HEK293 (cell line): ENCODE measurements around the gene RAD23B.

ENCODE experiments used
- BCL11B ChIP-seq: fragments of 450-650 bp; formaldehyde crosslinking; IDR thresholded peaks from 2 replicates; pipeline ENCODE4 v1.5.1; 2016; ENCODE audit warnings: low read depth, missing biosample characterization, missing genetic modification characterization
- GLI4 ChIP-seq: fragments of 450-650 bp; formaldehyde crosslinking; IDR thresholded peaks from 2 replicates; pipeline ENCODE4 v1.5.1; 2016; ENCODE audit warnings: missing biosample characterization, missing genetic modification characterization
- HOXD13 ChIP-seq: sonication (generic); formaldehyde crosslinking; IDR thresholded peaks from 2 replicates; pipeline ENCODE4 v1.8.0; 2022; ENCODE audit warnings: missing genetic modification reagents, borderline replicate concordance
- KLF9 ChIP-seq: fragments of 450-650 bp; formaldehyde crosslinking; IDR thresholded peaks from 2 replicates; pipeline ENCODE4 v1.5.1; 2016; ENCODE audit warnings: missing biosample characterization, missing genetic modification characterization, low read depth
- SCRT2 ChIP-seq: fragments of 450-650 bp; formaldehyde crosslinking; IDR thresholded peaks from 2 replicates; pipeline ENCODE4 v1.5.1; 2016; ENCODE audit warnings: missing biosample characterization, missing genetic modification characterization
- TCF7L2 ChIP-seq: IDR thresholded peaks from 2 replicates; pipeline ENCODE4 v1.6.1; 2011; ENCODE audit warnings: low read depth, mild to moderate bottlenecking, inconsistent platforms, low read length, moderate library complexity, borderline replicate concordance
- WT1 ChIP-seq: fragments of 450-650 bp; formaldehyde crosslinking; IDR thresholded peaks from 2 replicates; pipeline ENCODE4 v1.5.1; 2016; ENCODE audit warnings: missing biosample characterization, missing genetic modification characterization
- ZBTB1 ChIP-seq: fragments of 450-650 bp; formaldehyde crosslinking; IDR thresholded peaks from 2 replicates; pipeline ENCODE4 v1.5.1; 2016; ENCODE audit warnings: missing biosample characterization, missing genetic modification characterization
- ZFHX2 ChIP-seq: fragments of 450-650 bp; formaldehyde crosslinking; conservative IDR thresholded peaks from 2 replicates; pipeline ENCODE4 v1.5.1; 2016; ENCODE audit warnings: missing biosample characterization, missing genetic modification characterization
- ZFP3 ChIP-seq: fragments of 450-650 bp; formaldehyde crosslinking; IDR thresholded peaks from 2 replicates; pipeline ENCODE4 v1.5.1; 2016; ENCODE audit warnings: low read depth, missing biosample characterization, missing genetic modification characterization
- ZFP41 ChIP-seq: fragments of 450-650 bp; formaldehyde crosslinking; IDR thresholded peaks from 2 replicates; pipeline ENCODE4 v1.5.1; 2016; ENCODE audit warnings: missing biosample characterization, missing genetic modification characterization, borderline replicate concordance
- ZNF112 ChIP-seq: fragments of 450-650 bp; formaldehyde crosslinking; IDR thresholded peaks from 2 replicates; pipeline ENCODE4 v1.5.0; 2017; ENCODE audit warnings: missing biosample characterization, missing genetic modification characterization
- ZNF114 ChIP-seq: fragments of 450-650 bp; formaldehyde crosslinking; IDR thresholded peaks from 2 replicates; pipeline ENCODE4 v1.5.0; 2017; ENCODE audit warnings: missing biosample characterization, missing genetic modification characterization
- ZNF175 ChIP-seq: fragments of 450-650 bp; formaldehyde crosslinking; IDR thresholded peaks from 2 replicates; pipeline ENCODE4 v1.5.1; 2016; ENCODE audit warnings: missing biosample characterization, missing genetic modification characterization
- ZNF202 ChIP-seq: fragments of 450-650 bp; formaldehyde crosslinking; IDR thresholded peaks from 2 replicates; pipeline ENCODE4 v1.5.1; 2016; ENCODE audit warnings: missing biosample characterization, missing genetic modification characterization, borderline replicate concordance
- ZNF214 ChIP-seq: fragments of 450-650 bp; formaldehyde crosslinking; IDR thresholded peaks from 2 replicates; pipeline ENCODE4 v1.5.1; 2017; ENCODE audit warnings: missing biosample characterization, mild to moderate bottlenecking, missing genetic modification characterization, borderline replicate concordance
- ZNF239 ChIP-seq: fragments of 450-650 bp; formaldehyde crosslinking; IDR thresholded peaks from 2 replicates; pipeline ENCODE4 v1.5.1; 2016; ENCODE audit warnings: missing biosample characterization, missing genetic modification characterization
- ZNF324 ChIP-seq: fragments of 450-650 bp; formaldehyde crosslinking; IDR thresholded peaks from 2 replicates; pipeline ENCODE4 v1.5.1; 2016; ENCODE audit warnings: missing biosample characterization, missing genetic modification characterization
- ZNF433 ChIP-seq: fragments of 450-650 bp; formaldehyde crosslinking; IDR thresholded peaks from 2 replicates; pipeline ENCODE4 v1.5.1; 2016; ENCODE audit warnings: missing biosample characterization, missing genetic modification characterization, low read depth
- ZNF510 ChIP-seq: fragments of 450-650 bp; formaldehyde crosslinking; IDR thresholded peaks from 2 replicates; pipeline ENCODE4 v1.5.1; 2018; ENCODE audit warnings: mild to moderate bottlenecking, missing genetic modification characterization, missing biosample characterization; ENCODE audit not compliant: insufficient replicate concordance
- ZNF629 ChIP-seq: fragments of 450-650 bp; formaldehyde crosslinking; IDR thresholded peaks from 2 replicates; pipeline ENCODE4 v1.5.1; 2017; ENCODE audit warnings: missing biosample characterization, missing genetic modification characterization
- ZNF707 ChIP-seq: fragments of 450-650 bp; formaldehyde crosslinking; IDR thresholded peaks from 2 replicates; pipeline ENCODE4 v1.5.1; 2016; ENCODE audit warnings: missing biosample characterization, missing genetic modification characterization
- ZNF76 ChIP-seq: fragments of 450-650 bp; formaldehyde crosslinking; IDR thresholded peaks from 2 replicates; pipeline ENCODE4; 2016; ENCODE audit warnings: low read depth, missing biosample characterization, missing genetic modification characterization, borderline replicate concordance
- TF ChIP-seq, protein P1 (sequence below): fragments of 450-650 bp; formaldehyde crosslinking; IDR thresholded peaks from 2 replicates; pipeline ENCODE4 v1.5.1; 2016; ENCODE audit warnings: missing biosample characterization, missing genetic modification characterization
- TF ChIP-seq, protein P2 (sequence below): sonication (generic); formaldehyde crosslinking; IDR thresholded peaks from 2 replicates; pipeline ENCODE4 v1.8.1; 2022; ENCODE audit warnings: mild to moderate bottlenecking, moderate library complexity, missing genetic modification reagents
- TF ChIP-seq, protein P3 (sequence below): fragments of 450-650 bp; formaldehyde crosslinking; IDR thresholded peaks from 2 replicates; pipeline ENCODE4 v1.5.1; 2016; ENCODE audit warnings: missing biosample characterization, missing genetic modification characterization
- TF ChIP-seq, protein P4 (sequence below): fragments of 450-650 bp; formaldehyde crosslinking; IDR thresholded peaks from 2 replicates; pipeline ENCODE4 v1.5.1; 2016; ENCODE audit warnings: missing biosample characterization, missing genetic modification characterization
- TF ChIP-seq, protein P5 (sequence below): fragments of 450-650 bp; formaldehyde crosslinking; IDR thresholded peaks from 2 replicates; pipeline ENCODE4 v1.5.1; 2017; ENCODE audit warnings: missing biosample characterization, missing genetic modification characterization
- TF ChIP-seq, protein P6 (sequence below): fragments of 450-650 bp; formaldehyde crosslinking; IDR thresholded peaks from 2 replicates; pipeline ENCODE4 v1.5.1; 2016; ENCODE audit warnings: missing biosample characterization, missing genetic modification characterization, low read depth
- TF ChIP-seq, protein P7 (sequence below): fragments of 450-650 bp; formaldehyde crosslinking; IDR thresholded peaks from 2 replicates; pipeline ENCODE4 v1.5.1; 2016; ENCODE audit warnings: missing biosample characterization, missing genetic modification characterization

The RAD23B gene

DNA sequence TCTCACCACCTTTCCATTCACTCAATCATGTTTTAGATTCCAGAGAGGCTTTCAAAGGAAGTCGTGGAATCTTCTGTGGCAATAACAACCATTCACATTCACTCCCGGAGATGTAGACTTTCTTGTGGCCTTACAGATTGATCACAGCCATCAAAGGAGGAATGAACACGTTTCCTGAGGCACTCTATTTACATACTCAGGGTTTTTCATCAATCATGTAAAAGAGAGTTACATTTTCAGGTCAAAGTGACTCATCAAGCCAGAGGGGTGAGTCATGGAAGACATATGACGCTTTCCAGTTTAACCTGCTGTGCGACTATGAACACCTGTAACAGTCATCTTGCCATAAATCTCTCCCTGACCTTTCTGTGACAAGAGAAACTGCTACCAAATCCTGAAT, 39.3 kb upstream of the RAD23B start (continued):
- no peak for TF ChIP-seq ZNF112 (tag by site-specific recombination)
- no peak for TF ChIP-seq ZNF175 (tag by site-specific recombination)
- TF ChIP-seq, protein P1, sequence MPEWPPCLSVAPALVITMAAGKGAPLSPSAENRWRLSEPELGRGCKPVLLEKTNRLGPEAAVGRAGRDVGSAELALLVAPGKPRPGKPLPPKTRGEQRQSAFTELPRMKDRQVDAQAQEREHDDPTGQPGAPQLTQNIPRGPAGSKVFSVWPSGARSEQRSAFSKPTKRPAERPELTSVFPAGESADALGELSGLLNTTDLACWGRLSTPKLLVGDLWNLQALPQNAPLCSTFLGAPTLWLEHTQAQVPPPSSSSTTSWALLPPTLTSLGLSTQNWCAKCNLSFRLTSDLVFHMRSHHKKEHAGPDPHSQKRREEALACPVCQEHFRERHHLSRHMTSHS (tag by site-specific recombination): no peak
- no peak for TF ChIP-seq GLI4
- no peak for TF ChIP-seq ZNF510
- TF ChIP-seq, protein P2, sequence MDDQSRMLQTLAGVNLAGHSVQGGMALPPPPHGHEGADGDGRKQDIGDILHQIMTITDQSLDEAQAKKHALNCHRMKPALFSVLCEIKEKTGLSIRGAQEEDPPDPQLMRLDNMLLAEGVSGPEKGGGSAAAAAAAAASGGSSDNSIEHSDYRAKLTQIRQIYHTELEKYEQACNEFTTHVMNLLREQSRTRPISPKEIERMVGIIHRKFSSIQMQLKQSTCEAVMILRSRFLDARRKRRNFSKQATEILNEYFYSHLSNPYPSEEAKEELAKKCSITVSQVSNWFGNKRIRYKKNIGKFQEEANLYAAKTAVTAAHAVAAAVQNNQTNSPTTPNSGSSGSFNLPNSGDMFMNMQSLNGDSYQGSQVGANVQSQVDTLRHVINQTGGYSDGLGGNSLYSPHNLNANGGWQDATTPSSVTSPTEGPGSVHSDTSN: no peak
- TF ChIP-seq SCRT2 (tag by site-specific recombination): peak; percentile 92
- no peak for TF ChIP-seq KLF9
- TF ChIP-seq ZNF114: no peak
- no peak for TF ChIP-seq BCL11B (tag by site-specific recombination)
- no peak for TF ChIP-seq ZNF76 (tag by site-specific recombination)
- TF ChIP-seq, protein P3, sequence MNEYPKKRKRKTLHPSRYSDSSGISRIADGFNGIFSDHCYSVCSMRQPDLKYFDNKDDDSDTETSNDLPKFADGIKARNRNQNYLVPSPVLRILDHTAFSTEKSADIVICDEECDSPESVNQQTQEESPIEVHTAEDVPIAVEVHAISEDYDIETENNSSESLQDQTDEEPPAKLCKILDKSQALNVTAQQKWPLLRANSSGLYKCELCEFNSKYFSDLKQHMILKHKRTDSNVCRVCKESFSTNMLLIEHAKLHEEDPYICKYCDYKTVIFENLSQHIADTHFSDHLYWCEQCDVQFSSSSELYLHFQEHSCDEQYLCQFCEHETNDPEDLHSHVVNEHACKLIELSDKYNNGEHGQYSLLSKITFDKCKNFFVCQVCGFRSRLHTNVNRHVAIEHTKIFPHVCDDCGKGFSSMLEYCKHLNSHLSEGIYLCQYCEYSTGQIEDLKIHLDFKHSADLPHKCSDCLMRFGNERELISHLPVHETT (tag by site-specific recombination): peak; percentile 50; the same call in 1 of the 2 replicates
- TF ChIP-seq WT1 (tag by site-specific recombination): no peak
- TF ChIP-seq, protein P4, sequence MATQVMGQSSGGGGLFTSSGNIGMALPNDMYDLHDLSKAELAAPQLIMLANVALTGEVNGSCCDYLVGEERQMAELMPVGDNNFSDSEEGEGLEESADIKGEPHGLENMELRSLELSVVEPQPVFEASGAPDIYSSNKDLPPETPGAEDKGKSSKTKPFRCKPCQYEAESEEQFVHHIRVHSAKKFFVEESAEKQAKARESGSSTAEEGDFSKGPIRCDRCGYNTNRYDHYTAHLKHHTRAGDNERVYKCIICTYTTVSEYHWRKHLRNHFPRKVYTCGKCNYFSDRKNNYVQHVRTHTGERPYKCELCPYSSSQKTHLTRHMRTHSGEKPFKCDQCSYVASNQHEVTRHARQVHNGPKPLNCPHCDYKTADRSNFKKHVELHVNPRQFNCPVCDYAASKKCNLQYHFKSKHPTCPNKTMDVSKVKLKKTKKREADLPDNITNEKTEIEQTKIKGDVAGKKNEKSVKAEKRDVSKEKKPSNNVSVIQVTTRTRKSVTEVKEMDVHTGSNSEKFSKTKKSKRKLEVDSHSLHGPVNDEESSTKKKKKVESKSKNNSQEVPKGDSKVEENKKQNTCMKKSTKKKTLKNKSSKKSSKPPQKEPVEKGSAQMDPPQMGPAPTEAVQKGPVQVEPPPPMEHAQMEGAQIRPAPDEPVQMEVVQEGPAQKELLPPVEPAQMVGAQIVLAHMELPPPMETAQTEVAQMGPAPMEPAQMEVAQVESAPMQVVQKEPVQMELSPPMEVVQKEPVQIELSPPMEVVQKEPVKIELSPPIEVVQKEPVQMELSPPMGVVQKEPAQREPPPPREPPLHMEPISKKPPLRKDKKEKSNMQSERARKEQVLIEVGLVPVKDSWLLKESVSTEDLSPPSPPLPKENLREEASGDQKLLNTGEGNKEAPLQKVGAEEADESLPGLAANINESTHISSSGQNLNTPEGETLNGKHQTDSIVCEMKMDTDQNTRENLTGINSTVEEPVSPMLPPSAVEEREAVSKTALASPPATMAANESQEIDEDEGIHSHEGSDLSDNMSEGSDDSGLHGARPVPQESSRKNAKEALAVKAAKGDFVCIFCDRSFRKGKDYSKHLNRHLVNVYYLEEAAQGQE (tag by site-specific recombination): no peak
- TF ChIP-seq ZNF239 (tag by site-specific recombination): no peak
- TF ChIP-seq, protein P5, sequence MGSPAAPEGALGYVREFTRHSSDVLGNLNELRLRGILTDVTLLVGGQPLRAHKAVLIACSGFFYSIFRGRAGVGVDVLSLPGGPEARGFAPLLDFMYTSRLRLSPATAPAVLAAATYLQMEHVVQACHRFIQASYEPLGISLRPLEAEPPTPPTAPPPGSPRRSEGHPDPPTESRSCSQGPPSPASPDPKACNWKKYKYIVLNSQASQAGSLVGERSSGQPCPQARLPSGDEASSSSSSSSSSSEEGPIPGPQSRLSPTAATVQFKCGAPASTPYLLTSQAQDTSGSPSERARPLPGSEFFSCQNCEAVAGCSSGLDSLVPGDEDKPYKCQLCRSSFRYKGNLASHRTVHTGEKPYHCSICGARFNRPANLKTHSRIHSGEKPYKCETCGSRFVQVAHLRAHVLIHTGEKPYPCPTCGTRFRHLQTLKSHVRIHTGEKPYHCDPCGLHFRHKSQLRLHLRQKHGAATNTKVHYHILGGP (tag by site-specific recombination): no peak
- TF ChIP-seq ZFP41 (tag by site-specific recombination): no peak
- no peak for TF ChIP-seq ZFHX2 (tag by site-specific recombination)
- no peak for TF ChIP-seq ZNF202 (tag by site-specific recombination)
- TF ChIP-seq ZNF324: no peak
- TF ChIP-seq ZBTB1 (tag by site-specific recombination): no peak
- TF ChIP-seq HOXD13 (CRISPR knock-in tag): no peak
- no peak for TF ChIP-seq ZNF433
- TF ChIP-seq ZNF214: no peak
- TF ChIP-seq TCF7L2: no peak
- TF ChIP-seq ZNF707 (tag by site-specific recombination): no peak
- peak; percentile 80 for TF ChIP-seq ZNF629 (tag by site-specific recombination)
- TF ChIP-seq, protein P6, sequence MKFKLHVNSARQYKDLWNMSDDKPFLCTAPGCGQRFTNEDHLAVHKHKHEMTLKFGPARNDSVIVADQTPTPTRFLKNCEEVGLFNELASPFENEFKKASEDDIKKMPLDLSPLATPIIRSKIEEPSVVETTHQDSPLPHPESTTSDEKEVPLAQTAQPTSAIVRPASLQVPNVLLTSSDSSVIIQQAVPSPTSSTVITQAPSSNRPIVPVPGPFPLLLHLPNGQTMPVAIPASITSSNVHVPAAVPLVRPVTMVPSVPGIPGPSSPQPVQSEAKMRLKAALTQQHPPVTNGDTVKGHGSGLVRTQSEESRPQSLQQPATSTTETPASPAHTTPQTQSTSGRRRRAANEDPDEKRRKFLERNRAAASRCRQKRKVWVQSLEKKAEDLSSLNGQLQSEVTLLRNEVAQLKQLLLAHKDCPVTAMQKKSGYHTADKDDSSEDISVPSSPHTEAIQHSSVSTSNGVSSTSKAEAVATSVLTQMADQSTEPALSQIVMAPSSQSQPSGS (tag by site-specific recombination): no peak
- TF ChIP-seq, protein P7, sequence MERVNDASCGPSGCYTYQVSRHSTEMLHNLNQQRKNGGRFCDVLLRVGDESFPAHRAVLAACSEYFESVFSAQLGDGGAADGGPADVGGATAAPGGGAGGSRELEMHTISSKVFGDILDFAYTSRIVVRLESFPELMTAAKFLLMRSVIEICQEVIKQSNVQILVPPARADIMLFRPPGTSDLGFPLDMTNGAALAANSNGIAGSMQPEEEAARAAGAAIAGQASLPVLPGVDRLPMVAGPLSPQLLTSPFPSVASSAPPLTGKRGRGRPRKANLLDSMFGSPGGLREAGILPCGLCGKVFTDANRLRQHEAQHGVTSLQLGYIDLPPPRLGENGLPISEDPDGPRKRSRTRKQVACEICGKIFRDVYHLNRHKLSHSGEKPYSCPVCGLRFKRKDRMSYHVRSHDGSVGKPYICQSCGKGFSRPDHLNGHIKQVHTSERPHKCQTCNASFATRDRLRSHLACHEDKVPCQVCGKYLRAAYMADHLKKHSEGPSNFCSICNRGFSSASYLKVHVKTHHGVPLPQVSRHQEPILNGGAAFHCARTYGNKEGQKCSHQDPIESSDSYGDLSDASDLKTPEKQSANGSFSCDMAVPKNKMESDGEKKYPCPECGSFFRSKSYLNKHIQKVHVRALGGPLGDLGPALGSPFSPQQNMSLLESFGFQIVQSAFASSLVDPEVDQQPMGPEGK: no peak
- TF ChIP-seq ZFP3 (tag by site-specific recombination): no peak
